ENCODE results near the gene IL36G.

Gene IL36G

GRCh38 chr2:113018509-113018908 is 40.7 kb downstream of the IL36G start:
- DNase-seq (ENCODE audit: low spot score) = no peak

- DNase-seq (ENCODE audit: low spot score) = no peak
These were observed 43.5 kb downstream of the IL36G start for GRCh38 chr2:113021312-113021711.

- no peak for DNase-seq (ENCODE audit: low spot score)
These were observed 47.0 kb downstream of the IL36G start for GRCh38 chr2:113024764-113025163.

- DNase-seq (ENCODE audit: low spot score) = peak; percentile 11
These were observed 47.9 kb downstream of the IL36G start for GRCh38 chr2:113025737-113026136.

- no peak for DNase-seq (ENCODE audit: low spot score)
These were observed 49.9 kb downstream of the IL36G start for GRCh38 chr2:113027691-113028090.

- DNase-seq (ENCODE audit: low spot score) = no peak
These were observed 50.3 kb downstream of the IL36G start for GRCh38 chr2:113028112-113028511.

- no peak for DNase-seq (ENCODE audit: low spot score)
These were observed 54.9 kb downstream of the IL36G start for GRCh38 chr2:113032737-113033136.

- no peak for DNase-seq (ENCODE audit: low spot score)
These were observed 56.2 kb downstream of the IL36G start for GRCh38 chr2:113034016-113034415.
